ENCODE data around the gene FAM161A. TPM values are rescaled to one million over a fixed set of nuclear protein-coding genes. Genes with fewer than 3 reads are reported as not detected.
"Not testable (repeated sequence)": the region's sequence is repeated elsewhere in the genome, so short reads cannot be mapped to it uniquely, and the experiment has no call there.

The FAM161A gene
- total RNA-seq, 1 experiment from 2014 or later, result 8.4 TPM

DNA sequence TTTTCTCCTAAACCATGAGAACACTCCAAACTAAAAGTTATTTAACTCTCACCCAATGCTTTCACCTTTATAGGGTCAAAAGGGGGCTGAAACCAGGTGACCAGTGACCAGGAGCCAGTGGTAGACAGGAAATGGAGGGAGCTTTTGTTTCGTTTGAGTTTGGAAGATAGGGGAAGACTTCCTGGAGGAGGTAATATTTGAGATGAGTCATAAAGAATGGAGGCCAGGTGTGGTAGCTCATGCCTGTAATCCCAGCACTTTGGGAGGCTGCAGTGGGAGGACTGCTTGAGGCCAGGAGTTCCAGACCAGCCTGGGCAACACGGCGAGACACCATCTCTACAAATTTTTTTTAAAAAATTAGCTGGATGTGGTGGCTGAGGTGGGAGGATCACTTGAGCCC is 8.5 kb downstream of the FAM161A start:
- DNase-seq (ENCODE audit: extremely low read depth, low read depth), result no peak

DNA sequence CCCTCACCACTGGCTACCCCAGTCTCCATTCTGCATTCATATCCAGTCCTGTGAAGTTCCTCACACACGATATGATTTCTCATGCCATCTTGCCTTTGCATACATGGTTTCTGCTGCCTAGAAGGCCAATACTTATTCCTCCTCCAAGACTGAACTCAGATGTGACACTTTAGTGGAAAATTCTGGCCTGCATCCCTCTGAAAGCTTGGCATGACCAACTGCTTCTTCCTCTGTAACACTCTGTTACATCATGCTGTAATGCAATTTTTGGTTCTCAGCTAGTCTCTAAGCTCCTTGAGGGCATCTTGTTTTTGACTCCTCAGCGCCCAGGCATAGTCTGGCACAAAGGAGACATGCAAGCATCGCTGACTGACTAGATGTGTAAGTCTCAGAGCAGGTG is 12.6 kb downstream of the FAM161A start:
- DNase-seq (ENCODE audit: extremely low read depth, low read depth), result no peak

DNA sequence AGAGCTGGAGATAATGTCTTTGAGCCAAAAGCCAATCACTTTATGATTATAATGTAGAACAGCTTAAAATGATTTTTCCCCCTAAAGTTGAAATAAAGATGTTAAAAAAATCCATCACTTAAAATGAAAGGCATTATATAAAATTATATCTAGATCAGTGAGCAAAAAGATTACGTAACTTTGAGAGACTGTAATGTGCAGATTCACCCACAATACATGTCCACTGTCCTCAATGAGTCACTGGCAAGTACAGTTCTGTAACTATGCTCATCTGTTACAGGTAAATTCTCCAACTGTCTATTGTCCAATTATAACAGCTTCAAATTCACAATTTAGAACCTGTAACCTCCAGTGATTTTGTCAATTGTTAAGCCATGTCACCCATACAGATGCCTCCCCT is 19.0 kb downstream of the FAM161A start:
- no peak for DNase-seq (ENCODE audit: extremely low read depth, low read depth)

DNA sequence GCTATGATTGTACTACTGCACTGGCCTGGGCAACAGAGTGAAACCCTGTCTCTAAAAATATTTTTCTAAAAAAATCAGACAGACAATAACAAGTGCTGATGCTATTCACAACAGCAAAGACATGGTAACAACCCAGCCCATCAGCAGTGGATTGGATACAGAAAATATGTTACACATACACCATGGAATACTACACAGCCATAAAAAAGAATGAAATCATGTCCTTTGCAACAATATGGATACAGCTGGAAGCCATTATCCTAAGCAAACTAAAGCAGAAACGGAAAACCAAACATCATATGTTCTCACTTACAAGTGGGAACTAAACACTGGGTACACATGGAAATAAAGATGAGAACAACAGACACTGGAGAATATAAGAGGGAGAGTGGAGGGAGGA is 19.9 kb downstream of the FAM161A start:
- no peak for DNase-seq (ENCODE audit: extremely low read depth, low read depth)

DNA sequence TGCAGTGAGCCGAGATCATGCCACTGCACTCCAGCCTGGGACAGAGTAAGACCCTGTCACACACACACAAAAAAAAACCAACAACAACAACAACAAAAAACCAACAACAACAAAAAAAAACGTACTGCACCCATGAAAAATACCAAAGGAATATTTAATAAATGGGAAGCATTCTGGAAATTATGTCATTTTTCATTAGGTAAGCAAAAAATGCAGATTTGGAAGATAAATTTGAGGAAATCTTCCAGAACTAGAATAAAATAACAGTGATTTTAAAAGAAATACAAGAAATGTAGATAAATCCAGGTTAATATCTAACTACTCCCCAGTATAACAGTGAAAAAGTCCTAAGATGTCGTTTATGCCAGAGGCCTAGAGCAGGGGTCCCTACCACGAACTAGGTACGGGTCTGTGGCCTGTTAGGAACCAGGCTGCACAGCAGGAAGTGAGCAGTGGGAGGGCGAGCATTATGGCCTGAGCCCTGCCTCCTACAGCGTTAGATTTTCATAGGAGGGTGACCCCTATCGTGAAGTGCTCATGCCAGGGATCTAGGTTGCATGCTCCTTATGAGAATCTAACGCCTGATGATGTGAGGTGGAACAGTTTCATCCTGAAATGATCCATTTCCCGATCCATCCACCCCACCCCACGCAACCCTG is 21.5 kb downstream of the FAM161A start:
- DNase-seq (ENCODE audit: extremely low read depth, low read depth), result no peak

DNA sequence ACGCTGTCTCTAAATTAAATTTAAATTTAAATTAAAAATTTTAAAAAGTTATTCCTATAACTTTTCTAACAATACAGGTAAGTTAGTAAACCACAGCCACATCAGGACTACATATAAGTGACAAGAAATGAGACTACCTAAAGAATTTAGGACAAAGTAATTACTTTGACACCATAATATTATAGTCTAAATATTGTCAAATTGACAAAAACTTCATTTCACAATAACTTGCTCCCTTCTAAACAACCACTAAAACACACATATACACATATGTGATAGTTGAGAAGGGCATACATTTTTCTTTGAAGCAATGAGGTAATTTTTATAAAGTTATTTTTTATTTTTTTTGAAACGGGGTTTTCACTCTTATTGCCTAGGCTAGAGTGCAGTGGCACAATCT is 31.6 kb downstream of the FAM161A start:
- no peak for DNase-seq (ENCODE audit: extremely low read depth, low read depth)

DNA sequence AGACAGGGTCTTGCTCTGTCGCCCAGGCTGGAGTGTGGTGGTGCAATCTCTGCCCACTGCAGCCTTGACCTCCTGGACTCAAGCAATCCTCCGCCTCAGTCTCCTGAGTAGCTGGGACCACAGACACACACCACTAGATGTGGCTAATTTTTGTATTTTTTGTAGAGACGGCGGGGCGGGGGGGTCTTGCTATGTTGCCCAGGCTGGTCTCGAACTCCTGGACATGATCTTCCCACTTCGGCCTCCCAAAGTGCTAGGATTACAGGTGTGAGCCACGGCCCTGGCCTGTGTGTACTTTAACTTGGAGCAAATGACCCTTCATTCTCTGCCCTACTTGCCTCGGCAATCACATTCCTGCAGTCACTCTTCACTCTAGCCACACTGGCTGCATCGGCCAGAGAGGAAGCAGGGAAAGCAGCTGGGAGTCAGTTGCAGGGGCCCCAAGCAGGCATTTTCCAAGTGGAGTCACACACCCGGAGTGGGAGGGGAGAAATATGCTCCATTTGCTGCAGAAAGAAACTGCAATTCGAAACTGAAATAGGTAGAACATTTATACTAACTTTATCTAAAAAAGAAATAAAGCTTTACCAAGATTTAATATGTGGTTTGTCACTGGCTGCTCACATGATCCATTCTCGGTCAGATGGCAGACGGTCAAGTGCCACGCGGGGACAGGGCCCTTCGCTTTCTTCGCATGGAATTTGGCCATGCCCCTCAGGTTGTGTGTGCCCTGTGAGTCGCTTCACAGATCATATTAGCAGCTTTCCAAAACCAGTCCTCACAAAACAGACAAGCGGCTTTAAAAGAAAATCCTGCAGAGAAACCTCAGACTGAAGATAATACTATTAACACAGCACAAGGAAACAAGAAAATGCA is 37.1 kb downstream of the FAM161A start:
- no peak for DNase-seq (ENCODE audit: extremely low read depth, low read depth)

DNA sequence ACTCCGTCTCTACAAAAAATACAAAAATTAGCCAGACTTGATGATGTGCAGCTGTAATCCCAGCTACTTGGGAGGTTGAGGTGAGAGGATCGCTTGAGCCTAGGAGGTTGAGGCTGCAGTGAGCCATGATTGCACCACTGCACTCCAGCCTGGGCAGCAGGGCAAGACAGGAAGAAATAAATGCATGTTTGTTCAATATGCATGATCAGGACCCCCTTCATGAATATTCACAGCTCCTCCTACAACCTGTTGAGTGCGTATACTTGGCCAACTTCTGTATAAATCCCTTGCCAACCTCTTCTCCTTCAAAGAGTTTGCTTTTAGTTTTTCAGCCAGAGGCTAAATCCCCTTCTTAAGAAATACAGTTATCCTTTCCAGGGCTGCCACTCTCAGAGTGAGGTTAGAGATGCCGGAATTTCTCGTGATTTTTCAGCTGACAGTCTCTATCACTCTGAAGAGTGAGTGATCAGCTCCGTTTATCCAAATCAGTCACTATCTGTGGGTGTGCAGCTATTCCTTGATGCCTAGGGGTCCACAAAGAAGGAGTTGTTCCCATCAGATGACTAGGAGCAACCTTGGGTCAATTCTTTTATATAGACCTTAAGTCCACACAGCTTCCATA is 39.2 kb downstream of the FAM161A start:
- DNase-seq (ENCODE audit: extremely low read depth, low read depth), result no peak

DNA sequence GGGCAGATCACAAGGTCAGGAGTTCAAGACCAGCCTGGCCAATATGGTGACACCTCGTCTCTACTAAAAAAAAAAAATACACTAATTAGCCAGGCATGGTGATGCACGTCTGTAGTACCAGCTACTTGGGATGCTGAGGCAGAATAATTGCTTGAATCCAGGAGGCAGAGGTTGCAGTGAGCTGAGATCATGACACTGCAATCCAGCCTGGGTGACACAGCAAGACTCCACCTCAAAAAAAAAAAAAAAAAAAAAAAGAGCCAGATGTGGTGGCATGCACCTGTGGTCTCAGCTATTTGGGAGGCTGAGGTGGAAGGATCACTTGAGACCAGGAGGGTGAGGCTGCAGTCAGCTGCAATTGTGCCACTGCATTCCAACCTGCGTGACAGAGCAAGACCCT is 40.5 kb downstream of the FAM161A start:
- DNase-seq (ENCODE audit: extremely low read depth, low read depth), result not testable (repeated sequence)

DNA sequence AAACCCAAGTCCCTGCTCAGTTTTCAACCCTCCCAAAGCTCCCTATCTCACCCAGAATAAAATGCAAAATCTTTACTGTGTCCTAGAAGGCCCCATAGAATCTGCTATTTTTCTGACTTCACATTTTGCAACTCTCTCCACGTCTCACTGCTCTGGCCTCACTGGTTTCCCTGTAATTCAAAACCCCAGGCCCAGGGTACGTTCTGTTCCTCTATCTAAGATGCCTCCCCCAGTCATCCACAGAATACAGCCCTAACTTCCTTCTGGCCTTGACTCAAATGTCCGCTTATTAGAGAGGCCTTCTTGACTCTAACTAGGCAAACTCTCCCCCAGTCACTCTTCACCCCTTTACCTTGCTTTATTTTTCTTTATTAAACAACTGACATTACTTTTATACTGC is 42.0 kb downstream of the FAM161A start:
- DNase-seq (ENCODE audit: extremely low read depth, low read depth), result no peak

DNA sequence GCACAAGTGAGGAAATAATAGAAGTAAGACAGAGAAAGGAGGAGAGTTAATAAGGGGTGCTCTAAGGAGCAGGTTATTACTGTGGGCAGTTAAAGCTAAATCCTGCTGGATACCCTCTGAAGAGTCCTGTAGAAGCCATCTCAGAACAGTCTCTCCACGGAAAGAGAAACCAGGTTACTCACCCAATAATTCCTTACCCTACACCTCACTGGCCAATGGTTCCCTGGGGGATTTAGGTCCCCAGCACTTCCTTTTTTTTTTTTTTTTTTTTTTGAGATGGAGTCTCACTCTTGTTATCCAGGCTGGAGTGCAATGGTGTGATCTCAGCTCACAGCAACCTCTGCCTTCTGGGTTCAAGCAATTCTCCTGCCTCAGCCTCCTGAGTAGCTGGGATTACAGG is 43.7 kb downstream of the FAM161A start:
- not testable (repeated sequence) for DNase-seq (ENCODE audit: extremely low read depth, low read depth)

DNA sequence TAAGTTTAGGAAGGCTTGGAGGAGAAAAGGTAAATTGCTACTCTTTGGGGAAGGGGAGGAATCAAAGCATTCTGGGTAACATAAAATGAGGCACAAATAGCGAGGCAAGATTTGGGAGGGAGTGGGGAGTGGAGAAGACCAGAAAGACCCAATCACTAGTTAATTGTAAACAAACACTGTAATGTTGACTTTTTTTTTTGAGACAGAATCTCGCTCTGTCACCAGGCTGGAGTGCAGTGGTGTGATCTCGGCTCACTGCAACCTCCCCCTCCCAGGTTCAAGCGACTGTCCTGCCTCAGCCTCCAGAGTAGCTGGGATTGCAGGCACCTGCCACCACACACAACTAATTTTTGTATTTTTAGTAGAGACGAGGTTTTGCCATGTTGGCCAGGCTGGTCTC is 45.2 kb downstream of the FAM161A start:
- not testable (repeated sequence) for DNase-seq (ENCODE audit: extremely low read depth, low read depth)

DNA sequence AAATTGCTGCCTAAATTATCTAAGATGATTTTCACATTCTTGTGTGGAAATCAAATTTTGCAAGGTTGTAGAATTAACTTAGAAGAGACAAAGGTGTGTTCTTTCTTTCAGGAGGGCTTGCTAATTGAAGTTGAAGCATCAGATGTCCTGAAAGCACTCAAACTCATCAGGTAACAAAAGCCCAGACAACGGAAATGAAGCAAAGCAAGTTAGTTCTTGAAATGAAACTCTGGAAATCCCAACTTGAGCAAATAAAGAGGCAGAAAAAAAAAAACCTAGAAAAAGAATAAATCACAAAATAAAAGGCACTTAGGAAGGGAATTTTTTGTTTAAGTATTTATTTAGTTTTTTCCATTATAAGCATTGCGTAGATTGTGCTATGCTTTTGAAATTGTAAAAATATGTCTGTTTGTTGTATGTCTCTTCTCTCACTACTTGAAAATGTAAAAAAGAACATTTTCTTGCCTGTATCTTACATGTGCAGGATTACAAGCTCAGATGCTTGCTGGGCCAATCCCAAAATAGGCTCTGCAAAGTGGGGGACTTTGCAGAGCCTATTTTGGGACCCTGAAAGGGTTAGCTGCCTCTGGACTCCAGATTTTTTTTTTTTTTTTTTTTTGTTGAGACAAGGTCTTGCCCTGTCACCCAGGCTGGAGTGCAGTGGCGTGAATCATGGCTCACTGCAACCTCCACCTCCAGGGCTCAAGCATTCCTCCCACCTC is 46.7 kb downstream of the FAM161A start:
- DNase-seq (ENCODE audit: extremely low read depth, low read depth), result no peak

DNA sequence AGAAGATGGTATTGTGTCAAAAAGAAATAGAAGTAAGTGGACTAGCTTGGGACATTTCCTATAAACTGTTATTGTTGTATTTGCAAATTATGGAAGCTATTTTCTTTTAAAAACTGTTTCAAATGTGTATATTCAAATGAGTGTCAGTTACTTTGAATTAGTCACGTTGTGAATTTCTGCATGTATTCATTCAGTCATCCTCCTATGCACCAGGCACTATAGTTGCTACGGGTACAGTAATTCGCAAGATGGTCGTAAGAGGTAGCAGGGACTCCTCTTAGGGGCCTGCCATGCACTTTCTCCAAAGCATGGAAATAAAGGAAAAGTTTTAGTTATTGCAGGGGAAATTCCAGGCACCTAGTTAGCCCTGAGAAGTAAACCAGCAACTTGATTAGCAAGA is 51.3 kb downstream of the FAM161A start:
- DNase-seq (ENCODE audit: extremely low read depth, low read depth), result no peak

DNA sequence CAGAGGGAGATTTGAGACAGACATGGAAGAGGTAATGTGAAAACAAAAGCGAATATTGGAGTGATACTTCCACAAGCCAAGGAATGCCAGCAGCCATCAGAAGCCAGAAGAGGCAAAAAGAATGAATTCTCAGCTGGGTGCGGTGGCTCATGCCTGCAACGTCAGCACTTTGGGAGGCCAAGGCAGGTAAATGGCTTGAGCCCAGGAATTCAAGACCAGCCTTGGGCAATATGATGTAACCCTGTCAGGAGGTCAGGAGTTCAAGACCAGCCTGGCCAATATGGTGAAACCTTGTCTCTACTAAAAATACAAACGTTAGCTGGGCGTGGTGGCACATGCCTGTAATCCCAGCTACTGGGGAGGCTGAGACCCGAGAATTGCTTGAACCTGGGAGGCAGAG is 54.8 kb downstream of the FAM161A start:
- no peak for DNase-seq (ENCODE audit: extremely low read depth, low read depth)

DNA sequence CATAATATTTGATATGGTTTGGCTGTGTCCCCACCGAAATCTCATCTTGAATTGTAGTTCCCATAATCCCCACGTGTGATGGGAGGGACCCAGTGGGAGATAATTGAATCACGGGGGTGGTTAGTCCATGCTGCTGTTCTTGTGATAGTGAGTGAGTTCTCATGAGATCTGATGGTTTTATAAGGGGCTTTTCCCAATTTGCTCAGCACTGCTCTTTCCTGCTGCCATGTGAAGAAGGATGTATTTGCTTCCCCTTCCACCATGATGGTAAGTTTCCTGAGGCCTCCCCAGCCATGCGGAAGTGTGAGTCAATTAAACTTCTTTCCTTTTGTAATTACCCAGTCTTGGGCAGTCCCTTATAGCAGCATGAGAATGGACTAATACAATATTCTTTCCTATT is 56.4 kb downstream of the FAM161A start:
- DNase-seq (ENCODE audit: extremely low read depth, low read depth), result not testable (repeated sequence)

DNA sequence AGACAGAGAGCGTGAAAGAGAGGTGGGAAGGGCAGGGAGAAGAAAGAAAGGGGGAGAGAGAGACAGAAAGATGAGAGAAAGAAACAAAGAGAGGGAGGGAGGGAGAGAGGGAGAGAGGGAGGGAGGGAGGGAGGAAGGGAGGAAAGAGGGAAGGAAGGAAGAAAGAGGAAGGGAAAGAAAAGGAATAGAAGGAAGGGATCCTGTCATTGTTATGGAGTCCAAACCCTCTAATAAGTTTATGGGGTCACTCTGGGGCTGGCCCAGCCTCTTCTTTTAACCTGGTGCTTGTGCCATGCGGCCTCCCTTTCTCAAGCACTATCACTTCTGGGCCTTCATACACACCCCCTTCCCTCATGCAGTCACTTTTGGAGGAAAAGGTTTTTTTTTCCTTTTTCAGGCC is 58.5 kb downstream of the FAM161A start:
- no peak for DNase-seq (ENCODE audit: extremely low read depth, low read depth)

DNA sequence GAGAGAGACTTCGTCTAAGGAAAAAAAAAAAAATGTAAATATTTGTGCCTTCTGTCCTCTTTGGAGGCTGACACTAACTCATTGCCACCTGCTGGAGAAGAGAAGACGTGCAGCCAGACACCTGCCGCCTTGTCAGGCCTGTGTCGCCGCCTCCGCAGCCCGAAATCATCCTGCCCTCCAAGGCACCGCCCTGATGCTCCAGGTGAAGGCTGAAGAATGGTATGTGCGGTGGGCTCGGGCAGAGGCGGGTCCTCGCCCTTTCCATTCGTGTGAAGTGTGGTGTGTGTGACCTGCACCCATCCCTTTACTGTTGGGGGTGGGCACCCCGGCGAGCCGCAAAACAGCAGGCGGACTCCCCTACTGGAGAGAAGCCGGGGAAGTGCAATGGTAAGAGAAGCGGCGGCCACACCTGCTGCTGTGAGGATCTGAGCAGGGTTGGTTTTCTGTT is 60.4 kb downstream of the FAM161A start:
- DNase-seq (ENCODE audit: extremely low read depth, low read depth), result peak; percentile 61

DNA sequence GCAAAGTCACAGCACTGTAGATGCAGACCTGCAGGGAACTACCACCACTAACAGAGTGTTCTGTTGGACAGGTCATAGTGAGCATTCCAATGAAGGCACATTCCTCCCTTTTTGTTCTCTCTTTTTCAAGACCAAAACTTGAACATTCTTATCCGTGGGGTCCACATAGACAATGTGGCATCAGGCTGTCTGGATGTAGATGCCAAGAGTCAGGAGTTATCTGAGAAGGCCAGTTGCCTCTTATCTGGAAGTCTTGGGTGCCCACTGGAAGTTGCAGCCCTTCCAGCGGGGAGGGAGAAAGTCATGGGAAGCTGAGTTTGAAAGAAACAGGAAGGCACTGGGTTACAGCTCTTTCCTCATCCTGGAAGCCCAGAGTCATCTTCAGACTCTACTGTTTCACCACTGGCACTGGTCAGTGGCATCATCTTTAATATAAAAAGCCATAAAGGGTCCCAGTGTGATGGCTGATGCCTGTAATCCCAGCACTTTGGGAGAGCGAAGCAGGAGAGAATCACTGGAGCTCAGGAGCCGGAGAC is 61.4 kb downstream of the FAM161A start:
- no peak for DNase-seq (ENCODE audit: extremely low read depth, low read depth)

DNA sequence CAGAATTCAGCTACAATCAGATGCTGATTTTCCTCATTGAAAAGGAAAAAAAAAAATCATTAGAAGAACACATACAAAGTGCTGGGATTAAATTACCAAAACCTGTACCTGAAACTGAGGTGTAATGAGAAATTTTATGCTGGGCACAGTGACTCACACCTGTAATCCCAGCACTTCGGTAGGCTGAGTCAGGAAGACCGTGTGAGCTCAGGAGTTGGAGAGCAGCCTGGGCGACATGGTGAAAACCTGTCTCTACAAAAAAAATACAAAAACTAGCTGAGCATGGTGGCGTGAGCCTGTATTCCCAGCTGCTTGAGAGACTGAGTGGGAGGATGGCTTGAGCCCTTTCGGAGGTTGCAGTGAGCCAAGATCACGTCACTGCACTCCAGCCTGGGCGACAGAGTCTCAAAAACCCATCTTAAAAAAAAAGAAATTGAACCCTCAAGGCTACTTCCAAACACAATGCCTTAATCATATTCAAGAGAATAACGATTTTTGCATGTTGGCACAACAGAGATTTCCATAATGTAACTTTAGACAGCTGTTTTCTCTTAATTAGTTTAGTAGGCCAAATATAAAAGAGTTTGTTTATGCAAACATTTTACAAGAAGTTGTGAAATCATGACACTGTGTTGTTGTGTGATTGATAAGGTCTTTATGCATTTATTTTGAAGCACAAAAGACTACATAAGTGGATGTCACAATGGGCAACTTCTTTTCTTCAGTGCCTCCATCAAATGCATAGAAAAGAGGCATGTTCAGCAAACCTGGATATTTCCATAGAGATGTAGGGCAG is 63.9 kb downstream of the FAM161A start:
- DNase-seq (ENCODE audit: extremely low read depth, low read depth), result no peak

All from NCI-H460 (cell line).